Esophagus squamous epithelium (tissue), 4 donors: ENCODE data around the gene QSER1.

ENCODE experiments used
- CTCF ChIP-seq, 6 experiments: fragments of 450-650 bp in 4 of 6; fragments of 200-600 bp in 2 of 6; sonication (generic) in 2 of 6; IDR thresholded peaks; one replicate each; pipeline ENCODE4 v1.5.1; 2016 to 2019; ENCODE audit warnings: antibody characterized with exemption in 6 of 6, mild to moderate bottlenecking in 4 of 6, moderate library complexity in 4 of 6
- POLR2A ChIP-seq, 4 donors: fragments of 450-650 bp; IDR thresholded peaks; one replicate each; pipeline ENCODE4 v1.6.1; 2017; ENCODE audit warnings: antibody characterized with exemption in 4 of 4, mild to moderate bottlenecking in 4 of 4, moderate library complexity in 3 of 4

DNA sequence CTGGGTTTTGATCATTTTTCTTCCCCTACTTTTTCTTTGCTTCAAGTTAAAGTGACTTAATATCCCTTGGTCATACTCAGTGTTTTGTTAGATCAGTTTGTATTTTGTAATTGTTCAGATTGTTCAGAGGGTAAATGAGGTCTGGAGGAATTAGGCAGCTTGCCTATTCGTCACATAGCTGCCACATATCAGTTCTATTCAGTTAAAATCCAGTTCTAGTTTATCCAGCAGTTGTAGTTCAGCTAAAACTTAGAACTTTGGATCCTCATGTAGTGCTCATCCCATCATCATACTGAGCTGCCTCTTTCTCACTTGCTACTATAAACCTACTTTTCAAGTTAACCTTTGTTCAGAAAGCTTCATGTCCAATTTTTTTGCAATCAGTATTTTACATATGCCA is 75.9 kb downstream of the QSER1 start:
- no peak for TF ChIP-seq CTCF (IDR thresholded peaks at IDR 0.05)
- no peak for TF ChIP-seq POLR2A (IDR thresholded peaks at IDR 0.05)
